HepG2 (cell line): ENCODE data around the gene COG5. TPM values are rescaled to one million over a fixed set of nuclear protein-coding genes. Genes with fewer than 3 reads are reported as not detected.
A peak's percentile ranks its signal among the peaks of the same experiment; 100 is the strongest.

Source experiments
- ATAC-seq: fragments of 200-7000 bp; cut with Tn5 transposase; 3 replicates; pipeline ENCODE4 v1.9.1; 2020; ENCODE audit warnings: mild to moderate bottlenecking, moderate library complexity
- BruUV-seq: library from RNA; stranded (reverse); fragments of 400-500 nt; replicated peaks from 2 replicates; lab custom pipeline; 2021; lab: Mats Ljungman, UMichigan
- CTCF ChIA-PET: fragments of 300-600 bp; formaldehyde crosslinking; extraction: SDS; loops from one replicate; lab custom pipeline; 2021; ENCODE audit warnings: low total read pairs, inconsistent platforms, low intra/inter-chr PET ratio; lab: Yijun Ruan, JAX
- POLR2A ChIA-PET: fragments of 350-600 bp; sonication (Branson Sonifier 250); formaldehyde crosslinking; loops from one replicate; lab custom pipeline; 2020; ENCODE audit warnings: antibody characterized with exemption, inconsistent platforms; lab: Yijun Ruan, JAX
- DNase-seq: peaks from one replicate; pipeline ENCODE4 v3.0.0-alpha.2; 2015; ENCODE audit warnings: low spot score
- FAIRE-seq: peaks from 3 replicates; lab custom pipeline; 2011; peaks lifted over from hg19 to GRCh38; lab: Jason Lieb, UNC
- H2AFZ ChIP-seq: one replicate; pipeline ENCODE4 v1.6.1; 2011; ENCODE audit warnings: low read length, inconsistent platforms
- H3K27ac ChIP-seq: fragments of 300-600 bp; 3 replicates; pipeline ENCODE4 v1.8.0; 2011; ENCODE audit warnings: mixed run types, mild to moderate bottlenecking, mixed read lengths, low read length, inconsistent platforms; ENCODE audit not compliant: insufficient read depth; ENCODE audit errors: extremely low read length
- H3K27me3 ChIP-seq, 2 experiments: fragments of 200-600 bp in 1 of 2; 2 replicates in 1 of 2; 3 replicates in 1 of 2; pipeline versions ENCODE4 v1.6.0 to v1.8.0; 2011; ENCODE audit warnings: low read length in 2 of 2, mild to moderate bottlenecking in 2 of 2, moderate library complexity in 2 of 2, inconsistent platforms in 1 of 2; ENCODE audit not compliant: insufficient read depth in 2 of 2, control insufficient read depth in 1 of 2
- H3K36me3 ChIP-seq, 2 experiments: fragments of 200-600 bp in 1 of 2; replicated peaks in 1 of 2; 2 replicates in 1 of 2; 3 replicates in 1 of 2; pipeline versions ENCODE4 v1.5.1 to v1.8.0; 2011; ENCODE audit warnings: low read length in 2 of 2, inconsistent platforms in 1 of 2; ENCODE audit not compliant: insufficient read depth in 2 of 2, control insufficient read depth in 1 of 2
- H3K4me1 ChIP-seq: 2 replicates; pipeline ENCODE4 v1.5.1; 2012; ENCODE audit warnings: low read length, inconsistent platforms; ENCODE audit not compliant: insufficient read depth
- H3K4me2 ChIP-seq: 2 replicates; pipeline ENCODE4 v1.6.0; 2011; ENCODE audit warnings: low read depth, low read length, inconsistent platforms
- H3K4me3 ChIP-seq, 3 experiments: fragments of 200-600 bp in 1 of 3; sonication (generic), shearing (Covaris generic) in 1 of 3; replicated peaks in 1 of 3; 2 replicates each; pipeline ENCODE4 v1.5.1; 2011 to 2016; ENCODE audit warnings: low read length in 3 of 3, inconsistent platforms in 2 of 3, low read depth in 2 of 3, mild to moderate bottlenecking in 2 of 3, control low read depth in 1 of 3, mixed read lengths in 1 of 3; ENCODE audit not compliant: insufficient read depth in 1 of 3
- H3K79me2 ChIP-seq: one replicate; pipeline ENCODE4 v1.6.1; 2011; ENCODE audit warnings: low read length, inconsistent platforms; ENCODE audit not compliant: insufficient read depth
- H3K9ac ChIP-seq: 2 replicates; pipeline ENCODE4 v1.6.0; 2011; ENCODE audit warnings: mild to moderate bottlenecking, low read depth, low read length, inconsistent platforms; ENCODE audit not compliant: insufficient read depth
- H3K9me3 ChIP-seq: 2 replicates; pipeline ENCODE4 v1.5.1; 2012; ENCODE audit warnings: mild to moderate bottlenecking, low read length
- H4K20me1 ChIP-seq: 2 replicates; pipeline ENCODE4 v1.6.0; 2011; ENCODE audit warnings: inconsistent platforms, mild to moderate bottlenecking, low read length, moderate library complexity; ENCODE audit not compliant: insufficient read depth
- ESRRA ChIP-seq: sonication (generic); formaldehyde crosslinking; IDR thresholded peaks from 2 replicates; pipeline ENCODE4 v1.5.1; 2020; ENCODE audit warnings: mild to moderate bottlenecking, low read depth, missing genetic modification reagents
- FOXO4 ChIP-seq: sonication (generic); formaldehyde crosslinking; conservative IDR thresholded peaks from 2 replicates; pipeline ENCODE4 v1.8.1; 2023; ENCODE audit warnings: missing genetic modification reagents
- NKX3-1 ChIP-seq: sonication (generic); formaldehyde crosslinking; IDR thresholded peaks from 2 replicates; pipeline ENCODE4 v1.5.0; 2020; ENCODE audit warnings: missing genetic modification reagents
- ZNF563 ChIP-seq: sonication (generic); formaldehyde crosslinking; IDR thresholded peaks from 2 replicates; pipeline ENCODE4 v1.8.0; 2022; ENCODE audit warnings: mild to moderate bottlenecking, moderate library complexity, missing genetic modification reagents
- WGBS: methylation state at CpG from one replicate; pipeline ENCODE4 v1.1.6; 2017; ENCODE audit warnings: low lambda C conversion rate; 5-methylcytosine and 5-hydroxymethylcytosine counted together
- in situ Hi-C: cut with HindIII; loops from 2 replicates; pipeline ENCODE4 v1.10.0; 2017; ENCODE audit warnings: low pct_unique_long_range_greater_than_20kb; ENCODE audit not compliant: extremely low pct_ligation_motif_present
- intact Hi-C: fragments of 100-400 bp; cut with micrococcal nuclease; formaldehyde crosslinking; loops from one replicate; pipeline ENCODE4 v1.10.0; 2022; ENCODE audit not compliant: unreplicated experiment
- polyA plus RNA-seq, 8 experiments: library from polyadenylated mRNA; depleted of rRNA in 3 of 8; stranded (reverse) in 7 of 8; unstranded in 1 of 8; fragments of >200 nt; fragmentation: Illumina TruSeq in 4 of 8; extraction: Trizol in 4 of 8; gene quantifications; 2 replicates each; pipeline versions ENCODE4 v1.2.1 to v1.2.3, GENCODE V29; 2011 to 2016; ENCODE audit warnings: low read depth in 4 of 8, missing spikeins in 1 of 8, mixed read lengths in 1 of 8; ENCODE audit not compliant: insufficient read depth in 1 of 8
- total RNA-seq, 5 experiments: library from RNA; depleted of rRNA; stranded (reverse); fragments of >200 nt; fragmentation: Illumina TruSeq; extraction: Trizol; gene quantifications; 2 replicates each; pipeline ENCODE4 v1.2.3, GENCODE V29; 2016; ENCODE audit warnings: low read depth in 1 of 5
- TF ChIP-seq, protein P1 (sequence below): sonication (generic); formaldehyde crosslinking; IDR thresholded peaks from 2 replicates; pipeline ENCODE4 v1.4.0; 2020; ENCODE audit warnings: missing genetic modification reagents; ENCODE audit errors: not compliant biosample characterization
- TF ChIP-seq, protein P2 (sequence below), 2 experiments: fragments of 450-650 bp in 1 of 2; sonication (generic) in 1 of 2; formaldehyde crosslinking in 1 of 2; IDR thresholded peaks; 2 replicates each; pipeline versions ENCODE4 v1.6.1 to v1.8.0; 2016 to 2022; ENCODE audit warnings: antibody characterized with exemption in 1 of 2, mild to moderate bottlenecking in 1 of 2, missing genetic modification reagents in 1 of 2

The COG5 gene
- total and polyA plus RNA-seq, 2 of the 13 experiments (the other 11 are each of a cell fraction or from before 2014, with no cell fraction given), result 20.4 to 31.3 TPM

DNA sequence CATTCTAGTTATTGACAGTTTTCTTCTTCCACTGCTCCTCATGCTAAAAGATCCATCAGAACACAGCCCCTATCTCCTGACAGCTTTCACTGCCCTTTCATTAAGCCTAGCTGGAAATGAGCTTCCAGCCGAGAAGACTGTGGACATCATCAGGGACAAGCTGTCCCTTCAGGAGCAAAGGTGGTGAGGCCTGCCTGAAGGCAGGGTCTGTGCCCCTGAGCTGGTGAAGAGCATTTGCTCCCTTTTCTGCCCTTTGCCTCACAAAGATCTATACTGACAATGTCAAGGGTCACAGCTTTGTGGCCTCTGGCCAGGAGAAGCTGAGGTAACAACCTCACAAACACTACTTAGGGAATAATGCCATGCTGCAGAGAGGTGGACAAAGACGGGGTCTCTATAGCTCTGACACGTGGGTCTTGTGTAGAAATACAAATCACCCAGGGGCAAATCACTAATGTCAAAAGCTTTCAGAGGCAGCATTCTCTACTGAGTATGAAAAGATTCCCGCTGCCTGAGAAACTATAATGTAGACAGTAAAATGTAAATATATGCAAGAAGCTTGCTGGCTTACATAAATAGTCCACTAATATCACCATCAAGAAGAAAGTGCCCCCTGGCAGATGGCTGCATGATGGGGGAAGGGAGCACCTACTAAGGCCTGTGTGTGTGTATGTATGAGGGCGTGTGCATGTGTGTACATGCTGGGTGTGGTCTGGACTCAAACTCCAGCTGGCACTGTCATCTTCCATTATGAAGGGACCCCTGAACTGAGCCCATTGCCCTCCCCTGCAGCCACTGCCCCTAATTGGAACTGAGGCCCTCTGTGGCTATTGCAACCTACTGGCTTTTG is 339.1 kb downstream of the COG5 start:
- no peak overlapping the region for H3K9ac ChIP-seq
- peak overlapping the region; percentile 17 for H3K27ac ChIP-seq
- POLR2A ChIA-PET, result no interaction called here
- no peak overlapping the region for H2AFZ ChIP-seq
- no TSS peak for BruUV-seq
- WGBS, result 84% methylated on average over 5 of the region's 5 CpGs
- 0 out of 5 replicates have a peak, but pooled peaks cover 0 to under 1% of the 10 kb centered on the region in 2 experiments for H3K36me3 ChIP-seq
- peak; percentile 93 for ATAC-seq
- H3K27me3 ChIP-seq, result no peaks in the 10 kb centered on the region
- no peak for DNase-seq
- no peaks in the 10 kb centered on the region for H3K79me2 ChIP-seq
- FAIRE-seq, result peak; percentile 12
- no peak overlapping the region for H3K4me3 ChIP-seq
- no peaks in the 10 kb centered on the region for H4K20me1 ChIP-seq
- intact Hi-C loops (no loop called here), in situ Hi-C loops (loop anchor here (25.0 kb wide), 2 partner anchors 488 to 663 kb away; partner anchors contain the start of gene DLD)
- CTCF ChIA-PET, result no interaction called here
- H3K4me1 ChIP-seq, result peaks cover 10% of the 10 kb centered on the region
- H3K4me2 ChIP-seq, result no peak overlapping the region
- no peaks in the 10 kb centered on the region for H3K9me3 ChIP-seq
- no peak for TF ChIP-seq ZNF563 (CRISPR knock-in tag)
- TF ChIP-seq, protein P1, sequence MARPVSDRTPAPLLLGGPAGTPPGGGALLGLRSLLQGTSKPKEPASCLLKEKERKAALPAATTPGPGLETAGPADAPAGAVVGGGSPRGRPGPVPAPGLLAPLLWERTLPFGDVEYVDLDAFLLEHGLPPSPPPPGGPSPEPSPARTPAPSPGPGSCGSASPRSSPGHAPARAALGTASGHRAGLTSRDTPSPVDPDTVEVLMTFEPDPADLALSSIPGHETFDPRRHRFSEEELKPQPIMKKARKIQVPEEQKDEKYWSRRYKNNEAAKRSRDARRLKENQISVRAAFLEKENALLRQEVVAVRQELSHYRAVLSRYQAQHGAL (CRISPR knock-in tag), result no peak
- TF ChIP-seq, protein P2, sequence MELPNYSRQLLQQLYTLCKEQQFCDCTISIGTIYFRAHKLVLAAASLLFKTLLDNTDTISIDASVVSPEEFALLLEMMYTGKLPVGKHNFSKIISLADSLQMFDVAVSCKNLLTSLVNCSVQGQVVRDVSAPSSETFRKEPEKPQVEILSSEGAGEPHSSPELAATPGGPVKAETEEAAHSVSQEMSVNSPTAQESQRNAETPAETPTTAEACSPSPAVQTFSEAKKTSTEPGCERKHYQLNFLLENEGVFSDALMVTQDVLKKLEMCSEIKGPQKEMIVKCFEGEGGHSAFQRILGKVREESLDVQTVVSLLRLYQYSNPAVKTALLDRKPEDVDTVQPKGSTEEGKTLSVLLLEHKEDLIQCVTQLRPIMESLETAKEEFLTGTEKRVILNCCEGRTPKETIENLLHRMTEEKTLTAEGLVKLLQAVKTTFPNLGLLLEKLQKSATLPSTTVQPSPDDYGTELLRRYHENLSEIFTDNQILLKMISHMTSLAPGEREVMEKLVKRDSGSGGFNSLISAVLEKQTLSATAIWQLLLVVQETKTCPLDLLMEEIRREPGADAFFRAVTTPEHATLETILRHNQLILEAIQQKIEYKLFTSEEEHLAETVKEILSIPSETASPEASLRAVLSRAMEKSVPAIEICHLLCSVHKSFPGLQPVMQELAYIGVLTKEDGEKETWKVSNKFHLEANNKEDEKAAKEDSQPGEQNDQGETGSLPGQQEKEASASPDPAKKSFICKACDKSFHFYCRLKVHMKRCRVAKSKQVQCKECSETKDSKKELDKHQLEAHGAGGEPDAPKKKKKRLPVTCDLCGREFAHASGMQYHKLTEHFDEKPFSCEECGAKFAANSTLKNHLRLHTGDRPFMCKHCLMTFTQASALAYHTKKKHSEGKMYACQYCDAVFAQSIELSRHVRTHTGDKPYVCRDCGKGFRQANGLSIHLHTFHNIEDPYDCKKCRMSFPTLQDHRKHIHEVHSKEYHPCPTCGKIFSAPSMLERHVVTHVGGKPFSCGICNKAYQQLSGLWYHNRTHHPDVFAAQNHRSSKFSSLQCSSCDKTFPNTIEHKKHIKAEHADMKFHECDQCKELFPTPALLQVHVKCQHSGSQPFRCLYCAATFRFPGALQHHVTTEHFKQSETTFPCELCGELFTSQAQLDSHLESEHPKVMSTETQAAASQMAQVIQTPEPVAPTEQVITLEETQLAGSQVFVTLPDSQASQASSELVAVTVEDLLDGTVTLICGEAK (IDR thresholded peaks at IDR 0.05), result no peak
- TF ChIP-seq, protein P2 (CRISPR knock-in tag; IDR thresholded peaks at IDR 0.05), result no peak
- no peak for TF ChIP-seq NKX3-1 (CRISPR knock-in tag)
- 0 out of 2 replicates have a peak, but pooled peaks have one; percentile 37 for TF ChIP-seq FOXO4 (CRISPR knock-in tag)
- peak; percentile 29; the same call in 1 of the 2 replicates for TF ChIP-seq ESRRA
